ENCODE measurements around the gene PUM2.

Gene PUM2

DNA sequence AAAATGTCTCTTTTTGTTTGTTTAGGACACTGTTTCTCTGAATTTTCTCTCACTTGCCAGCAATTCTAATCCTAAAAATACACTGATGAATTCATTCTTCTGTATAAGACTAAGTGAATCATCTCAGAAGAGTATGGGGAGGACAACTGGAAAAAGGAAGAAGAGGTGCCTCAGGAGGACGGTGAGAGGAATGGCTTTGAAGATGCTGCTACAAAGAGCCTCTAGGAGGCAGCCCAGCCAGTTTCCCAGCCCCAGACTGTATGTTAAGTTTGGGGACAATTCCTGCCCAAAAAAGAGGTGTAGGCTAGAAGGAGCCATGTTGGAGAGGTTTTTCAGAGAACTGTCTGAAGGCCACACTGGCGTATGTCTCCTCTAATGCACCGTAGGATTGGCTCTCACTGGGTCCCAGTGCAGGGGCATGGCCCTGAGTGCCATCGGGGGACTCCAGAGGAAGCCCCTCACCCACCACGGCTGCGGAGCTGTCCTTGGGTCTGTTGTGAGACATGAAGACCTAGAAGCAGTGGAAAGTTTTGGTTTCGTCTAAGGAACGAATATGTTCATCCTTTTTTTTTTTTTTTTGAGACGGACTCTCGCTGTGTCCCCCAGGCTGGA lies 122.6 kb downstream of the PUM2 start:
- DNase-seq: no peak

DNA sequence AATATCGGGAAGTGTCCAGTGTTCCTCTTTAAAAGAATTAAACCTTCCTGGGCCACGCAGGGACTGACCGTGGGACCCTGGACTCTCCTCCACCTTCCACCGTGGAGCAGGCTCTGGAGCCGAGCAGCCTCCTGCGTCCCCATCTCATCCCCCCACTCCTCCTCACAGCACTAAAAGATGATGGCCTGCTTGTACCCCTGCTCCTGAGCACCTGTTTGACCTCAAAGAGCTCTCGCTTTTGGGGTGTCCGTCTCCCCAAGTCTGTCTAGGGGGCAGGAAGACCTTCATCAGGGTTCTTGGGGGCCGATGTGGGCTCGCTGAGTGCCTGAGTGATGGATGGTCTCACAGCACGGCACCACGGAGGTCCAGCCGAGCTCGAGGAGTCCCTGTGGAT lies 124.5 kb downstream of the PUM2 start:
- DNase-seq: no peak

DNA sequence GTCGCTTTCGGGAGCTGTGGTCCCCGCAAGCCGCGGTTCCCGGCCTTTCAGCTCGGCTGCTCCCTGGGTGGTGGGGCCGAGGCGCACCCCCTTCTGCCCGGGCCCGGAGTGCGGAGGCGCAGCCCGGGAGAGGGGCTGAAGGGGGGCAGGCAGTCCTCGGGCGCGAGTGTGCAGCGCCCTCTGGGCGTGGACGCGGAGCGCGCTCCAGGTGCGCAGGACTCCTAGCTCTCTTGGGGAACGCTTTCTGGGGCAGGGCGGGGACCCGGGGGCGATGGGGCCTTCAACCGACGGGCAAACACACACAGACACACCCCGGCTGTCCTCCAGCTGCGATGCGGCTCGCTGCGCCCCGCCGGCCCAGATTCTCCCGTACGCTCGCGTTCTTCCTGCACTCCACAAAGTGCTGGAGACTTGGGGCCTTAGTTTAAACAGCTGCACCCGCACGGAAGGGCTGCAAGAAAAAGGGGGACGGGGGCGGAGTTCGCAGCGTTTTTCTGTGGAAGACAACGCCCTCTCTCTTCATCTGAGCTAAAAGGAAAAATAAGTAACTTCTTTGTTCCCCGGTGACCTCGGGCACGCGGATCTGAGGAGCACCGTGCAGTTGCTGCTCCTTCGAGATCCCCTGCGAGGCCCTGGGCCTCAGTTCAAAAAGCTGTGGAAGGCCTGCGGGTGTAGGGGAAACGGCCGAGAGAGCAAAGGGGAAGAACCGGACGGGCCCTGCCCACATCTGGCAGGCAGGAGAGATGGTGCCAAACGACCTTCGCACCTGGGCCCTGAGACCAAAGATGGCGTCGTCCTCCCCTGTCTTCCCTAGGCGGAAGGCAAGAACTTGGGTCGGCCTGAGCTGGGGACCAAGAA lies 125.1 kb downstream of the PUM2 start:
- DNase-seq: no peak

DNA sequence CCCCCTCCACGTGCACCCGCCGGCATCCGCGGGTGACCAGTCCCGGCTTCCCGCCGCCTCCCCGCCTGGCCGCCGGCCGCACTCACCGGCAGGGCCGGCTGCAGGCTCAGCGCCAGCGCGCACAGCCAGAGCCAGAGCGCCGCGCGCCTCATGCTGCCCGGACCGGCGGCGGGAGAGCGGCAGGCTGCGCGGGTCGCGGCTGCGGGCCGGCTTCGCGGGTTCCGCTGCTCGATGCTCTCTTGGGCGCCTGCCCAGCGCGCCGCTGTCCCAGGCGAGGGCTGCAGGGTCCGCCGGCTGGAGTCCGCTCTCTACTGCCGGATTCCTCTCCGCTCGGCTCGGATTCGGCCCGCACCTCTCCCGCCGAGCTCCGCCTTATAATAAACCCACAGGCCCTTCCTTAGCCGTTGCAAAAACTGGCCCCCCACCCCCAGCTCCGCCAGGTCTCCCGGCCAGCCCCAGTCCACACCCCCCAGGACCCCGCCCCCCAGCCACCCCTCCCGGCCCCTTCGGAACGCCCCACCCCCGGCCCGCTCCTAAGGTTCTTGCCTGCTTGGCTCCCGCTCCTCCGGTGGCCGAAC lies 125.8 kb downstream of the PUM2 start, which contains the start of gene SDC1:
SDC1 (minus strand) TSS at position 415 of the 578 bp plus-strand sequence; CDS start at position 152, 263 bp downstream.
- DNase-seq: no peak

DNA sequence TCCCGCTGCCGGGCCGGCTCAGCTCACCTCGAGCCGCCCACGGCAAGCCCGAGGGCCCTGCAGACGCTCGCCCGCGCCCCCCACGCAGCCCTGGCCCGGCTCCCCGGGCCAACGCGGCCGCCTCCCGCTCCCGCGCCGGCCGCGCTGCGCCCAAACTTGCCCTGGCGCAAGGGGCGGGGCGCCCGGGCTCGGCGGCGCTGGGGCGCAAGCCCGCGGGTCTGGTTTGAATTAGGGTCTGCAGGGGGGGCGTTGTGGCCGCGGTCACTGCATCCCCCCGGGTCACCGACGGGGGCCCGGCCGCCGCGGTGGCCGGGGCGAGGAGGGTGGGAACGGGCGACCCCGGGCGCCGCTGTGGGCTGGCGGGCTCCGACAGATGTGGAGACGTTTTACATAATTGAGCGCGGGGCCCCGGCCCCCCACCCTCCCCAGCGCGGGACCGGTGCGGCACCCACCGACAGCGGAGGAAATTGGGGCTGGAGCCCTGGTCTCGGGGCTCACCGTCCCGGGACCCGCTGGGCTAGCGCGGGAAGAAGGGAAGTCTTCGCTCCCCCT lies 126.4 kb downstream of the PUM2 start:
- DNase-seq: no peak

DNA sequence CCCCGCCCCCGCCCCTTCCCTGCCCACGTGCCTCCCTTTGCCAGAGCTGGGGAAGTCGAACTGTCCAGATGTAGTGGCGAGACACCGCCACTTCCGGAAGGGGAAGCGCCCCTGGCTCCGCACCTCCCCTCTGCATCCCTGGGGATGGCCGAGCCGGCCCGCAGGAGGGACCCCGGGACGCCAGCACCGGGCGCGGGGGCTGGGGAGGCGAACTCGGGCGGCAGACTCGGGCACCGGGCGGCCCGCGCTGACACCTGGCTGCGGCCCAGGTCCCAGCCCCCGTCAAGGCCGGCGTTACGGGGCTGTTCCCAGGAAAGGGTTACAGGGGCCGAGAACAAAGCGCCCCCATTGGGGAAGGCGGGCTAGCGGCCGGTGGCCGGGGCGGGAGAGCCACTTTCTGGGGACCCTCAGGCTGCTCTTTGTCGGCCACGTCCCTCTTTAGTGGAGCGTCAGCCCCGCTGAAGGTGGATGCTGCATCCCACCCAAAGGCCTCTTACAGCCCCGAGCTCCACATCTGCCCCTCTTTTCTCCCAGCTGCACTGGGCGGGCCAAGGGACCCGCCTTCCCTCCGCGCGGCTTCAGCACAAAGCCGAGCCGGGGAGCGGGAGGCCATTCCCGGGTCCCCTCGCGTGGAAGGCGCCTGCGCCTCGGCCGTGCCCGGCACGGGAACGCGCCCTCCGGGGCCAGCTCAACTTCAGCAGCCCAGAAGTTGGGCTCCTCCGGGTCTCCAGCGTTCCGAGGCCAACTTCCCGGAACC lies 127.1 kb downstream of the PUM2 start:
- DNase-seq: no peak

DNA sequence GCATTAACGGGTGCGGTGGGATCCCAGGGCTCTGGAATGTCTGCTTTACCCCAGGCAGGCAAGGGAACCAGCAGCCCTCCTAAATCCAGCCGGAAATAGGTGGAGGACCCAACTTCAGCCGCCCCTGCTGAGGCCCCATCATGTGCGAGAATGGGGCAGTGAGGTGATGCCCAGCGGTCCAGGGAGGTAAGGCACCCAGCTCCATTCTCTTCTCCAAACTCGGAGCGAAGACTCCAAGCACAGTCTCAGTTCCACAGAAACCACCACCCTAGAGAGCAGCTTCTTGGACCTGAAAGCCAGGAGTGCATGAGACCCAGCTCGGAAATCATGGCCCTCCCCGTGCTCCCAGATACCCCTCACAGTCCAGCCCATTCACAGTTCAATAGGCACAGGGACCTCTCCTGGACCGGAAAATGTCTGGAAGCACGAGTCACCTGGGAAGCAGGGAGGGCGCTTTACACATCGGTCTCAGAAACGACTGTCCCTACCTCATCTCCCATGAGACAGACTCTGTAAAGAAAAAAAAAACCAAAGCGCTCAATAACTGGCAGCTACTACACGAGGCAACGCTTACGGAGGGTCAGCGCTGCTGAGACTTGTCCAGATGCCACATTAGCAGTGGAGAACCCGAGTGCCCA lies 127.8 kb downstream of the PUM2 start:
- no peak for DNase-seq

DNA sequence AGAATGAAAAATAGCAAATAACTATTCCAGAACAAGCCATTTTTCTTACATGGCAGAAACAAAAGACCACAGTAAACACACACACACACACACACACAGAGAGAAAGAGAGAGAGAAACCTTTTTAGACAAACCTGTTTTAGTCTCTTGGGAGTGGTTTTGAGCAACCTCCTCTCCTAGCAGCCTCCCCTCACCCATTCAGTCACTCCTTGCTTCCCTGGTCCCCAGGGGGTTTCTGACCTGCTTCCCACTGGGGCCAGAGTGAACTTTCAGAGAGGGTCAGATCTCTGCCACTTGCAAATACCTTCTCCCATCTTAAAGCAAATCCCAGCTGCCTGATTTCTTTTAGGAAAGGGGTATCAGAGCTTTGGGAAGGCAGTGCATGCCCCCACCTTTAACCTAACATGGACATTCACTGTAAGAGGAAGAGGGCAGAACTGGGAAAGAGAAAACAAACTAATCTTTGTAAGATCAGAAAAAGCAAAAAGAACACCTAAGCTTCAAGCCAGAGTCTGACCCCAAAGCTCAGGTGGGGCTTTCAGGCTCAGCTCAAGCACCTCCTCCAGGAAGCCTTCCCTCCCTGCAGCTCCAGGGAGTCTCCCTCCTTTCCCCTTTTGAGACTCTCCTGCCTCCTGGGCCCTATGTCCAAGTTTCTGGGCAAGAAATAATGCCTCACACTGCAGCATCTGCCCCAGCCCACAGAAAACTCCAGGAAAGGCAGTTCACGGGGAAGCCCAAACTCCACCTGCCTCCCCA lies 128.5 kb downstream of the PUM2 start:
- DNase-seq: no peak

DNA sequence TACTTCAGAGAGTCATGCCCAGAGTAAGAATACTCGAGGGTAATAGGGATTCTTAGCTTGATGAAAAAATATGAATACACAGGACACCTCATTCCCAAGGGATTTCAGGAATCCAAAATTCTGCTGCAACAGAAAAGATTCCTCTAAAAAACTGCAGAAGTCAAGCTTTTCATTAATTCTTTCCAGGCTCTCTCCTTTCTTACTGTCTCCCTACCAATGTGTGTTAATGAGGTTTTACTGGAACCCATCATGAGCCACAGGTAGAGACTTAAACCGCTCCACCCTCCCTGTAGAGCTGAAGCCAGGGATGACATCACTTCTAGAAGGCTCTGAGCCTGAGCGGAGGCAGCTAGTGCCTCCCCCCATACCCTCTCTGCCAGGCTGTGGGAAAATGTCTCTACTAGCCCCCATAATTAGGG lies 129.1 kb downstream of the PUM2 start:
- no peak for DNase-seq

DNA sequence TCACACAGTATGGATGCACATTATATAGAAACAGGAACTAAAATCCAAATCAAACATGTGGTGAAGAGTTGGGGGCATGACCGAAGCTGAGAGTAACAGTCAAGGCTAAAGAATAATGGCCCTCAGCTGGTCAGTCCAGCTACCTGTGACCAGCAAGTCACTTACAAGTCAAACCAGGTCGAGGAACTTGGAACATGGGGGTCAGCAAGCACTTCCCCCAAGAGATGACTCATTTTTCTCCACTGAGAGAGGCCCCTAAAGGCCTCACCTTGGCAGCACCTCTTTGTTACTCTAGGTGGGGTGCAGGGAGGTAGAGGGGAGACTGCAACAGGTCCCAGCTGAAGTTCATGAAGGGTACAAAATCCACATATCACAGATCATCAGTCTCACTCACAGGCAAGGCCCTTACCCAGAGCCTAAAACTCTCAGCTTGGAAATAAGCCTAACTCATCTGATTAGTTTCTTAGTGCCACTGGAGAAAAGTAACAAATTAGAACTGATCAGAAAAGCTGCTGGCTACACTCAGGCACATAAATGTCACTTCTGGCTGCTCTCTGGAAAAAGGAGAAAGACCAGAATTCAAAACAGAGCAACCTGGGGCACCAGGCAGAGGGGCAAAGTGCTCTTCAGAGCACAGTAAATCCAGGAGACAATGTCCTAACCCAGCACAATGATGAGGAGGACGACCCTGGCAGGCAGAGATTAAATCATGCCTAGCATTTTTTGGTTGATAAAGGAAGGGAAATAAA lies 129.7 kb downstream of the PUM2 start:
- DNase-seq: no peak

DNA sequence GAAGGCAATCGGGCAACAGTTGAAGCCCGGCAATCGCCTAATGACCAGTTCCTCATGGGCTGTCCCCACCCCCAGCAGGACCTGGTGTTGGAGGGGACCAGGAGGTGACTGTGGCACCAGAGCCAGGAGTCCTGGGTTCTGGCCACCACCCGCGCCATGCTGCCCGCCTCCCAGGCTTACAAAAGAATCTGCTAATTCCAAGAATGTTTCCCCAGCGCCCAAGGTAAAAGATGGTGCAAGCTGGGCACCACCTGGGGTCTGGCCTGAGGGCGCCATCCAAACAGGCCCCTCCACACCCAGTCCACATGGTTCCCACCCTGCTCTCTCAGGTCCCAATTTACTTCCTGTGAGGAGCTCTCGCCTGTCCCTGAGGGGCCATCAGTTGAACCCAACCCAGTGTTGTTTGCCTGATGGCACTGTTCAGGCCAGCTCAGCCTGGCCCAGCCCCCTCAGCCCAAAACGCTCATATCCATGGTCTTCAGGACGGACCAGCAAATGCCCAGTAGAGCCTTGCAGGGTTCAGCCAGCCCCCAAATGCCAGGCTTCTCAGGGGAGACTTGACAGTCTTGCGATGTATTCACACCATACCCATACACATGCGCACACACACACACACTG lies 130.8 kb downstream of the PUM2 start:
- no peak for DNase-seq

DNA sequence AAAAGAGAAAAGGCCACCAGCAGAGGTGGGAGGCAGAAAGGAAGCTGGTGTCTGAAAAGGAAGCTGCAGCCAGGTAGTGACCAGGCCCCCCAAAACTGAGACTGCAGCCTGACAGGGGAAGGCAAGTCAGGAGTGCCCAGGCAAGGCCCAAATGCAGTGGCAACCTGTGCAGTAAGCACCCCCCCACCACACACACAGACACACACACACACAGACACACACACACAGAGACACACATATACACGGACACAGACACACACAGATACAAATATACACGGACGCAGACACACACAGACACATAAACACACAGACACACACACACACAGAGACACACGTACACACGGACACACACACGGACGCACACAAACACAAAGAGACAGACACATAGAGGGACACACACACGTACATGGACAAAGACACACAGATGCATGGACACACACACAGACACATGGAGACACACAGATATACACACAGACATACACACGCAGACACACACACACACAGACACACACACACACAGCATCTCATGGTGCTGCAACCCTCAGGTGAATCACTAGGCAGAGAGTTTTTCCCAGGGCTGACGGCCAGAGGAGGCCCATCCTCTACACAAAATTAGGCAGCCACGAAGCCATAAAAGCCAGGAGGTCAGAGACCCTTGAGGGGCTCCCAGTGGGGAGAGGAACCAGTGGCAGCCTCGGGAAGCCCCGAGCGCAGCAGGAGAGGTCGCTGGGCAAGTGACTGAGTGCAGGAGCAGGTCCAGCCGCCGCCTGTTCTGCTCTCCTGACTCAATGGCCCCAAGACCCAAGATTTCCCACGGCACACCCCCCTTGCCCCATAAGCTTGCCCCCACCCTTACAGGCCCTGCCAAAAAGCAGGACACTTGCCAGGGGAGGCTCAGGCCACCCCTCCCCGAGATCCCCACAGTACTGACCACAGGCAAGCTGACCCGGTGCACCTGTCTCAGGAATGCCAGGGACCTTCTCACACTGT lies 132.0 kb downstream of the PUM2 start:
- no peak for DNase-seq

DNA sequence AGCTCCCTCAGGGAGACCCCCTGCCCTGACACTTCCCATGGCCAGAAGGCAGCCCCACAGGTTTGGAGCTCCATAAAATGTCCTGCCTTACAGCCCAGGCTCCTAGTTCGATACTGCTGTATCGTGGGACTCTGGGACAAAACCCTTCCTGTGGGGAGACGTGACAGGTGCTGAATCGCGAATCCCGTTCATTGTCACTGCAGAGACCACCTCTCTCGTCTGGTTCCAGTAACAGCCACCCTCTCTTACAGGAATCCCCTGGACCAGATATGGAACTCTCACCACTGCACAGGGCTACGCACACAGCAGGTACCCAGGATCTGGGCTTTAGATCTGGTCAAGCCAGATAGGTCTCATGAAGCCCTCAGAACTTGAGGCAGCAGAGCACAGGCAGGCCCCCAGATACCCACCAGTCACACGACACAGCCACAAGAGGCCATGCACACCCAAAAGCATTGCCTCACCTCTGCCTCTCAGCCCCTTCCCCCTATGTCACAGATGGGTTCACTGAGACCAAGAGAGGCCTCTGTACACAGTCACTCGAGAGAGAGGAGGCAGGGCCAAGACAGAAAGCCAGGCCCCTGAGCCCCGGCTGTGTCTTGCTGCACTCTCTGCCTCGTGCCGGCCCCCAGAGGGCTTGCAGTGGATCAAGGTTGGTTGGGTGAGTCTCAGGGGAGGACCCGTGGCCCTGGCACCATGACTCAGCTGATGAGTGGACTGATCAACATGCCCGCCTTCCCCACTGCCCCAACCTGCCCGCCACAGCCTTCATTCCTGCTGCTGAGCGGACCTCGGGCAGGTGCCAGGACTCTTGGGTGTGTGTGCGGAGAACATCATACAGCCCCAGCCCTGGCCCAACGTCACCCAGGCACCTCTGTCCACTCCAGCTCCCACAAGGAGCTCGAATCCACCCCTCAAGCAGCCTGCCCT lies 133.3 kb downstream of the PUM2 start:
- no peak for DNase-seq

DNA sequence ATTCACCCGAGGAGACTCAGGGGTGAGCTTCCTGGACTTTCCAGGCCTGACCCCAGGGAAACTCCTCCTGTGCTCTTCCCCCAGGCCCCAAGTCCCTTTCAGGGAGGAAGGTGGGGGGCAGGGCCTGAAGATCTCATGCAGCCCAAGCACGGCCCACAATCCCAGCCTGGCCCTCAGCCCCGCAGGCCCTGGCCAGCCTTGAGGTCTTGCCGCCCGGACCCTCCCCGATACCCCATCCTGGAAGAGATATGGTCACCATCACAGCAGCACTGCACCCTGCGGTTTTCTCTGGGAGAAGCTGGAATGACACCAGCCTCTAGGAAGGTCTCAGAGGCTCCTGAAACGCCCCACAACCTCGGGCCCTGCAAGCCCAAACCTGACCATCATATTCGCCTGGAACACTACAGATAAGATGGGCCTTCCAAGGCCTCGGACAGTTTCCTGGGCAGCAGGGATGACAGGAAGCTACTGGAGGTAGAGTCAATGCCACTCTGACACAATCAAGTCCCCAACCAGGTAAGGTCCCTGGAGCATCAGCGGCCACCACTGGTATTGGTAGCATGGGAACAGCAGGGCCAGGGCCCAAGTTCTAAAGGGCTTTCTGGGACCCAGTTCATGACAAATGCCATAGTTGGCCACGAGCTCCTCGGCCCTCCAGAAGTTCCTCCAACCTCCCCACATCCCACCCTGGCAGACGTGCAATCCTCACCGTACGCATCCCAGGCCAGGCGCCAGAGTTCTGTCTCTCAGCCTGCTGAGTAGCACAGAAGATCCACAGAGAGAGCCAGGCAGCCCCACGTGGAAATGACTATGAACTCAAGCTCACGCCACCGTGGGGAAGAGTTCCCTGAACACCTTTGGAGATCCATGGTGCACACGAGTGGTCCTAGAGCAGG lies 134.3 kb downstream of the PUM2 start:
- no peak for DNase-seq

DNA sequence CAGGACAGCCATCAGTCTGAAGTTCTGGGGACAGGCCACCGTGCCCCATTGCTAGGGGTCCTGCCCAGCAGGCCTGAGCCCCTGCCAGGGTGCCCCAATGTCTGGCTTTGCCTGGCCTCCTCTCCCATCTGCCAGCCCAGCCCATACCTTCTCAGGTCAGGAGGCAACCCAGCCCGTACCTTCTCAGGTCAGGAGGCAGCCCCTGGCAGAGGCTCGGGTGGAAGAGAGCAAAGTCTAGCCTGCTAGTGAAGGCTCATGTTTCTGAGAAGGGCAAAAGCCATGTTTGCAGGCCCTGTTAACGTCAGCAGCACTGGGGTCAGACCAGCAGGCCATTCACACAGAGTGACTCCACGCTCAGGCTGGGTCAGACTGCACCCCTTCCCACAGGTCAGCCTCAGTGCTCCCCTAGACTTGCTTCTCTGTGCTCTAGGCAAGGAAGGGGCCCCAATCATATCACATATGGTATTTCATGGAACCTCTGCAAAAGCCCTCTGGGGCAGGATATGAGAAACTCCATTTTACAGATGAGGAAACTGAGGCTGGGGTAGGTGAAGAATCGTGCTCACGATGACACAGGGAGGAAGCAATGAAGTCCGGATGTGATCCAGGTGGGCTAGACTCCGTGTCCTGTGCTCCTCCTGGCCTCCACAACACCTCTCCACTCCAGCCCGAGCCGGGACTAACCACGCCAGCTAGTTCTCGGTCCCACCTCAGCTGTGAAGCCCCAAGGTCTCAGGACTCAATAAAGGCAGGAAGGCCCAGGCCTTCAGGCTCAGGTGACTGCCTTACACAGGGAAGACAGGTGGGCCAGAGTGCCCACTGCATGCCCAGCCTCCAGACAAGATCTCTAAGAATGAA lies 135.2 kb downstream of the PUM2 start:
- DNase-seq: no peak

All from activated naive CD4-positive, alpha-beta T cell (primary cell).